Fibroblast of skin of right quadriceps (primary cell): ENCODE data around the gene KLHL29.

Experiments used
- DNase-seq: peaks from one replicate; pipeline ENCODE4 v3.0.0-alpha.2; 2013

Gene KLHL29

GRCh38 chr2:23452853-23453420 is 68.0 kb downstream of the KLHL29 start:
- DNase-seq = peak; percentile 76

- DNase-seq = no peak
Observed at GRCh38 chr2:23453432-23453831, 68.5 kb downstream of the KLHL29 start.

DNA sequence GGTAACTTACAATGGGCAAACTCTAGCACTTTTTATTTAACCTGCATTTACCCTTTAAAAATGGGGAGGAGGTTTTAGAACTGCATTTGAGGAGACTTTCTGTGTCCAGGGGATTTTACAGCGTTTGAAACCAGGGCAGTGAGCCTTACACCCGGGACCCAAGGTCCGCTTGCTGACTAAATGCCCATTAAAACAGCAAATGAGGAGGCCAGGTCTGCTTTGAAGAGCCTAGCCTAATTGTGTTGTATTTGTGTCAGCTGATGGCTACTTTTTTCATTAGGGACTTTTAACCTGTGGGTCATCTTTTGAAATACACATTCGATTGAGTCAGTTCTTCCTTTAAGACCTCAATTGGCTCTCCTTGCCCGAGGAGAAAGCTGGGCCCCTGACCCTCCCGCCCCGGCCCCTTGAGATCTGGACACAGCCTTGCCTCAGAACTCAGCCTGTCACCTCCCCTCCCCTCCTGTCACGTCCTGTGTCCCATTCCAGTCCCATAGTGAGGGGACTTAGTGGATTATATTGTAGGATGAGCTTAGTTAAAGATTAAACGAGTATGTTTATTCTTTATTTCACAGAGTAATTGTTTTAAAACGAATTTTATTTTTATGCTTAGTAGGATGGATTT is 69.0 kb downstream of the KLHL29 start:
- DNase-seq = no peak

DNA sequence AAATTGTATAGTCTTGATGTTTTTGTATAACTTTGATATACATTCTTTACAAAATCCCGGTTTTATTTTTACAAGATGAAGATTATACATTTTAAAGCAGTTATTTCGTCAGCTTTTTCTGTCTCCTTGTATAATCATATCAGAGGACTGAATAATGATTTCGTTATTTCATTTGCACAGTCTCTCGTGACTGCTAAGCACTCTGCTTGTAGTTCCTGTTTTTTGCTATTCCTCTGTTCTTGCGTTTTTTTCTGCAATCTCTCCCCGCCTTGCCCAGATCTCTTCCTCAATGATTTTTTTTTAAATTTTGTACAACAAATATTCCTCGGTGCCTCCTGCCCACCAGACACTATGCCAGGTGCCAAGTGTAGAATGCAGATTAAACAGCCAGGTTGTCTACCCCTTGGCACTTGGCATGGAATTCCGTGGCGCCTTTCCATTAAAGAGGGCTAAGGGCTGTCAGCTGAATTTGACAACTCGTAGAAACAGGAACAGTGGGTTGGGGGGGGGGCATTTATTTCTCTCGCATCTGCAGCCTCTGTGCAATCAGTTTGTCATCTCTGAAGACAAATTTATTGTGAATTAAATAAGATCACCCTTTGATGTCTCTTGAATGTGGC is 69.6 kb downstream of the KLHL29 start:
- no peak for DNase-seq

- DNase-seq = no peak
Observed at GRCh38 chr2:23456396-23456795, 71.4 kb downstream of the KLHL29 start.

DNA sequence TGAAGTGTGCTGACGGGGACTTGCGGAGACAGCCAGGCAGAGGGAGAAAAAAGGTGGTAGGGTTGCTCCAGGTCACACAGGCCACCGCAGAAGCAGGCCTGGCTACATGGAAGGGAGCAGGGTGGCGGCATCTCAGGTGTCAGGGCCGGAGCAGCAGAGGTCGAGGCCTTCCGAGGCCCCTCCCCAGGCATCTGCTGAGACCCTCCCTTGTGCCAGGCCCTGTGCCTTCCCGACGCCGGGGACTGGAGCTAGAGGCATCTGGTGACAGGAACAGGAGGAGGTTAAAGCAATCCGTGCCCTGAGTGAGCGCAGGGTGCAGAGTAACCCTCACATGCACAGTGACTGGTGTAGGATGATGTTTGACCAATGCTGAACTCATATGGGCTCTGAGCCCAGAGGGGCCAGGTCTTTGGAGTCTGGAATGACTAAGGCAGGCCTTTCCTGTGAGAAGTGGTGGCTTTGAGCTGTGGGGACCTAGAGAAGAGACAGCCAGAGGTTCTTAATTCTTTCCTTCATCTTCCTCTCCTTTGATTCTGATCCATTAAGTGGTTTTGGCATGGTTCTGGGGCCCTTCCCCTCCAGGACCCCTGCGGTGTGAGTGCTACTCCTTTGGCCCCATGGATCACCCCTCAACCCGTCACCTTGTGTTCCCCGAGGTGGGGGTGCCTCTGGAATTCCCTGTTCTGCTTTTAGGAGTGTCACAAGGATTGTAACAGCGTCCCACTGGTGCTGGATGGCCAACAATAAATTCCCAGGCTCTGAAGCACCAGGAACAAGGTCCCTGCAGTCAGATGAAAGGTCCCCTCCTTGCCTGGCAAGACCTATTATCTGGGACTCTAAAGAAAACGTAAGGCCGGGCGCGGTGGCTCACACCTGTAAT is 72.1 kb downstream of the KLHL29 start:
- DNase-seq = peak; percentile 32

GRCh38 chr2:23457990-23458682 is 73.2 kb downstream of the KLHL29 start:
- no peak for DNase-seq

GRCh38 chr2:23459032-23459431 is 74.1 kb downstream of the KLHL29 start:
- no peak for DNase-seq

- DNase-seq = peak; percentile 9
Observed at GRCh38 chr2:23460228-23460627, 75.2 kb downstream of the KLHL29 start.

- no peak for DNase-seq
Observed at GRCh38 chr2:23460993-23461392, 76.0 kb downstream of the KLHL29 start.

- DNase-seq = no peak
Observed at GRCh38 chr2:23464156-23464555, 79.2 kb downstream of the KLHL29 start.

DNA sequence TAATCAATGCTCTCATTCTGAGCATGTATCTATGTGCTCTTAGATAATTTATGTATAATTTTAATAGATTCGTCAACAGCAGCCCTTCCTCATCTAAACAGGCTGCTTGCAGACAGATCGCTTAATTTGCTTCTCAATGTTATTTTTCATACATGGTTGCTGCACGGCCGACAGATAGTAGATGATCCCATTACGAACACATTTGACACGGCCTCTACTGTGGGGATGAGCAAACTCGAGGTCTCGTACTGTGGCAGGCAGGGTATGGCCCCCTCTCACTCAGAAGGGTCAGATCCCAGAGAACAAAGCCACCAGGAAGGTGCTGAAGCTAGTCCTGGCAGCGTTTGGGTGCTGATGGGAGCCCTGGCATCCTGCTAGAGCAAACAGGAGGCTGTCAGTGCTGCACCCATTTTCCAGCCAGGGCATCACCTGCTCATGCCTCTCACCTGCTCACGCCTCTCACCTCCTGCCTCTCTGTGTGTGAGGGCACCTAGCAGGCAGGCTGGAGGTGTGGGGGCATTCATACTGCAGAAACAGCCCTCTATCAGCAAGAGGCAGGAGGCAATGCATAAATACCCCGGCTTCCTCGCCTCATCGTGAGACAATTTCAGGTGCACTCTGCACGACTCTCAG is 80.0 kb downstream of the KLHL29 start:
- no peak for DNase-seq

- DNase-seq = no peak
Observed at GRCh38 chr2:23465936-23466335, 81.0 kb downstream of the KLHL29 start.

DNA sequence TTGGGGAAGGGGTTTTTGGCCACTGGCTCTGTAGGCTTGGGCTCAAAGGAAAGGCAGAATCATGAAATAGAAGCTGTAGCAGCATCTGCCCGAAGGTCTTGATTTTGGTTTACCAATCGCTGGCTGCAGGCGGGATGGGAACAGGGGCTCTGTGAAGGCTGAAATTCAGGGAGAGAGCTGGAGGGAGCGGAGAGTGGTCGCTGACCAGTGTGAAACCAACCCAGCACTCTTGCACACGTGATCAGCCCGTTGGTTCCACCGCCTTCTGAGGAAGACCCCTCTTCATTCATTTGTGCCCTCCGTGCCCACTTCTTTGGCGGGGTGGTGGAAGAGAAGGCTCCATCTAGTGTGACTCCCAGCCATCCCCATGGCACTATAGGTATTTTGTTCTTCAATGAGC is 82.6 kb downstream of the KLHL29 start:
- DNase-seq = no peak

- no peak for DNase-seq
Observed at GRCh38 chr2:23468474-23469141, 83.6 kb downstream of the KLHL29 start.

GRCh38 chr2:23469142-23469540 is 84.2 kb downstream of the KLHL29 start:
- DNase-seq = no peak

DNA sequence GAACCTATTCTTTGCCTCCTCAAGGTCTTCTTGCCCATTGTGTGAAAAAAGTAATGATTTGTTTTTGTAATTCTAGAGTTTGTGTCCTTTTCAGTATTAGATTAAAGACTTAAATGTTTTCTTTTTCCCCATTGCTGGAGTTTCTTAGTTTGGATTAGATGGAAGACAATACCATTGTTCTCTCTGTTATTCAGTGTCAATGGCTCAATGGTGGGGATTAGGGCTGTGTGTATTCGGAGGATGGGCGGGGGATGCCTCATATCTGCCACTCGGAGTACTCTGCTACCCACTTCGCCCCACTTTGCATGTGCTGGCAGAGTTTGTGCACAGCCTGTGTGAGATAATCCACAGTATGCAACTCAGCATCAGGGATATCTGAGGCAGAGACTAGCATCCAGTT is 90.1 kb downstream of the KLHL29 start:
- no peak for DNase-seq

DNA sequence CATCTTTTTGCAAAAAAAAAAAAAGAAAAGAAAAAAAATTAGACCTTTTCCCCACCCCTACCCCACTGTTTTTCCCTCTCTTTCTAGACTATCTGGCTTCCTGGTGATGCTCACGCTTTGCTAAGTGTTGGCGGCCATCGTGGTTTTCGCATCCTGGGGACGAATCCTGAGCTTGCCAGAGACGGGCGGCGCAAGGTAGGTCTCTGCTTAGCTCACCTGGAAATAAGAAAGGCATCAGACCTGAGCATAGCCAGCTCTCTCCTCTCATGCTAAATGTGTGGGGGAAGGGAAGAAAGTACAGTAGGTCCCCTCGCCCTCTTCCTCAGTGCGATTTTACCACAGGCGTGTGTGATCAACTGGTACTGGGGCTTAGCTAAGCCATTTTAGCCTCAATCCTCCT is 90.5 kb downstream of the KLHL29 start:
- no peak for DNase-seq

DNA sequence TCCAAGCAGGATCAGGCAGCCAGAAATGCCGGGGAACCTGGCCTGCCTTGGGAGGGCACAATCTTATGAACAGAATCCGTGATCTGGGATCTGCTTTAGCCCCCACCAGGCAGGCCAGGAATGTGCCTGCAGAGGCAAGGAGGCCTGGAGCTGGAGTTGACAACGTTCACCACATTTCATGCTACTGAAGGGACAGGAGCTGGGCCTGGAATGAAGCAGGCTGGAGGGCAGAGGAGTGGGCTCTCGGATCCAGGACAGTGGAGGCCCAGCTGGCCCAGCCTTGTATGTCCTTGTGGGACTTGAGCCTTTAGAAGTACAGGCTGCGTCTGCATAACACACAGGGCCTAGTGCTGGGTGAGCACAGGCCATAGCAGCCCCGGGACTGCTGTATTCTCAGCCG is 91.8 kb downstream of the KLHL29 start:
- no peak for DNase-seq

- no peak for DNase-seq
Observed at GRCh38 chr2:23477392-23477791, 92.4 kb downstream of the KLHL29 start.

- DNase-seq = no peak
Observed at GRCh38 chr2:23478087-23478932, 93.3 kb downstream of the KLHL29 start.
